Left forelimb (tissue), 1 donor: Measurements from ENCODE around the gene TAS2R19.

Experiments used
- DNase-seq: peaks from one replicate; pipeline ENCODE4 v3.0.0-alpha.2; 2018; ENCODE audit warnings: low spot score

TAS2R19 gene

DNA sequence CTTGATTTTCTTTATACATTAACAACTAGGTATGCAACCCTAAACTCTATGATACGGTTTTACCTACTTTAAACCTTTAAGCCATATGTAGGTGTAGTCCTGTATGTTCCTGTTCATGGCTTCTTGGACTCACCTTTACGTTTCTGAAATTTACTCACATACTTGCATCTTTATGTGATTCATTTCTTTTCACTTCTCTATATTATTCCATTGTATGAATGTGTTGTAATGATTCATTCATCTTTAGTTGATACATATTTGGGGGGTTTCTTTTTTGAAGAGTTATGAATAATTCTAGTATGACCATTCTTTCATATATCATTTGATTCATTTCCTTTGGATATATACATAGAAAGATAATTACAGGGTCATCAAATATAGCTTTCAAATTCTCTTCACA, 33.3 kb downstream of the TAS2R19 start:
- DNase-seq = no peak

DNA sequence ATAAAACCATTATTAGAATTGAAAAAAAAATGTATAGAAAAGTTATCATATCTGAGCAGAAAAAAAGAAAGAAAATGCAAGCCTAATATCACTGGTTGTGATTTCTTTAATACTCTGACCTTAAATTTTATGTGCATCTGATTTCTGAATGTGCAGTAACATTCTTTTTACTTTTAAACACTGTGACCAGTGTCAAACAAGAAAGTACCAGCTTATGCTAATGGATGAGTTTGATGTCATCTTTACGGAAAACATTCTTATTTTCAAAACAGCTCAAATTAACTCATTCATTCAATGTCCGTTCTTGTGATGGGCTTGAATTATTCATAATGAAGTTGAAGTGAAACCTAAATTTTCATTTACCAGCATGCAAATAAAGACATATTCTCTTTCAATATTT, 35.6 kb downstream of the TAS2R19 start, which contains the start of gene TAS2R50:
TSS of gene TAS2R50 (minus strand) at position 101 of the 400 bp plus-strand sequence. CDS start at position 49, 52 bp downstream.
- no peak for DNase-seq

DNA sequence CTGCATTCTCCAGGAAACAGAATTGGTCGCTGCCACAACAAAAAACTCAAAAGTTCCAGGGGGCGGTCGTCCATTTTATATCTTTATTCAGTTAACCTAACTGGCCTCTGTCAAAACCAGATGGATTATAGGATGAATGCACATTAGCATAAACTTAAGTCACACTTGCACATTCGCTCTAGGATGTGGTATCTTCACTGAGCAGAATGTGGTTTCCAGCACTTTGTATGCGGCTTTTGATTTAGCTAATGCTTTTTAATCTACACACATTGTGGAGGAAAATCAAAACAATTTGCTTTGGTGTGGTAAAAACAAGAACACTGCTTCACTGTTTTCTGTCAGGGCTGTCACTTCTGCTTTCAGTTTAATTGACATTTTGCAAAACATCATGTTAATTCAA, 40.2 kb downstream of the TAS2R19 start:
- no peak for DNase-seq

DNA sequence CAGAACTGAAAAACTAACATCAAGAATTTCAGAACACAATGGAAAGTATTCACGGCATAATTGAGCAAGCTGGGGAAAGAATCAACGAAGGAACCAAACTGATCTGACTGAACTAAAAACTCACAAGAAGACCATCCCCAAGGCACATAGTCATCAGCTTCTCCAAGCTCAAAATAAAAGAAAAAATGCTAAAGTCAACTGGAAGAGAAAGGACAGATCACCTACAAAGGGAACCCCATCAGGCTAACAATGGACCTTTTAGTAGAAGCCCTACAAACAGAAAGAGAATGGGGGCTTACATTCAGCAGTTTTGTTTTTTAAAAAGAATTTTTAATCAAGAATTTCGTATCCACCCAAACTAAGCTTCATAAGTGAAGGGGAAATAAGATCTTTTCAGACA, 47.5 kb downstream of the TAS2R19 start:
- no peak for DNase-seq
